Nephron (organoid): ENCODE results near the gene SIM2.

Source experiments
- H3K27ac Mint-ChIP-seq, 3 experiments: 2 replicates each; pipeline ENCODE4 v1.8.0; 2020; ENCODE audit warnings: mixed read lengths in 3 of 3, mild to moderate bottlenecking in 2 of 3, moderate library complexity in 1 of 3
- H3K27me3 Mint-ChIP-seq: 2 replicates; pipeline ENCODE4 v1.8.0; 2021; ENCODE audit warnings: low read depth, mild to moderate bottlenecking, moderate library complexity, mixed read lengths
- H3K36me3 Mint-ChIP-seq: 2 replicates; pipeline ENCODE4 v1.8.0; 2020; ENCODE audit warnings: low read depth, mixed read lengths
- H3K4me1 Mint-ChIP-seq: 2 replicates; pipeline ENCODE4 v1.8.0; 2020; ENCODE audit warnings: mixed read lengths
- H3K4me3 Mint-ChIP-seq, 3 experiments: 2 replicates each; pipeline ENCODE4 v1.8.0; 2020; ENCODE audit warnings: mild to moderate bottlenecking in 3 of 3, mixed read lengths in 3 of 3, moderate library complexity in 2 of 3
- H3K9me3 Mint-ChIP-seq: 2 replicates; pipeline ENCODE4 v1.8.0; 2020; ENCODE audit warnings: mixed read lengths
- CTCF ChIP-seq, 3 experiments: fragments of 200-600 bp; sonication (generic); IDR thresholded peaks; one replicate each; pipeline ENCODE4 v1.5.0; 2021; ENCODE audit warnings: antibody characterized with exemption in 3 of 3; ENCODE audit not compliant: unreplicated experiment in 3 of 3

Gene SIM2

DNA sequence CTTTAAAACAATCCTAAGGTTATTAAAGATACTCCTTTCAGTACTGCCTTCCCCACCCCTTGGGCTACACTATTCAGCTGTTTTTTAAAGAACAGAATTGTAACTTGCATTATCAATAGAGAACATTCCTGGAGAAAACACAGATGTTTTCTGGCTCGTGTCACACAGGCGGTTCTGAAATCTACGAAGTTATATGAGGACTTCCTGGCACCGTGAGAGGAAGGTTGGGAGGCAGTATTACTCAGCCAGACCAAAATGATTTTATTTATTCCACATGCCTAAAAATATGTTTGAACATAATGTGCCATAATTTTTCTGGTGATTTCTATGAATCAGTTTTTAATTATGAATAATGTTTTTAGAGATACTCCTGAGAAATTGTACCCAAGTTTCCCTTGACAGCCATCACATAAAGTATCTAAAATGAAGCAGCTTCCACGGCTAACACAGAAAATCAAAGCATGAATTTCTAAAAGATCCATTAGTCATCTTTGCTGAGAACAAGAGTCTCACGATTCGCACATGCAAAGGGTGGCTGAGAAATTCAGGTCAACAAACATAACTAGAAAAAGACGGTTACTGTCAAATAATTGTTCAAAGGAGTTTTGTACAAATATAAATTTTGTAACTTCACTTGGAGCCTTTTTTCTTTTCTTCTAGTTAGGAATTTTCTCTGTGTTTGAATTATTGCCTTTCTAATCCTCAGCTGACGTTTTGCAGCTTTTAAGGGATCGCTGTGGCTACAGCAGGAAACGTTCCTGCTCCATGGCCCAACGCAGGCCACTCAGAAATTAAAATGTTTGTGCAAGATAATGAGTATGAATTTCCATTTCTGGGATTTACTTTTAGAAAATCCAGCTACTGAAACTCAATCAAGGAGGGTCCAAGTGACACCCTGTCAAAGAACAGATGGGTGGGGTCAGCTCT is 8.0 kb upstream of the SIM2 start:
- TF ChIP-seq CTCF (IDR thresholded peaks at IDR 0.05; ENCODE audit: unreplicated experiment in 3 of 3) = no peak
- peaks cover 90% of the 10 kb centered on the region for H3K27me3 Mint-ChIP-seq
- H3K36me3 Mint-ChIP-seq = no peaks in the 10 kb centered on the region
- no peak overlapping the region for H3K4me3 Mint-ChIP-seq
- peaks cover 23% of the 10 kb centered on the region for H3K4me1 Mint-ChIP-seq
- H3K9me3 Mint-ChIP-seq = peaks cover 3% of the 10 kb centered on the region
- no peak overlapping the region for H3K27ac Mint-ChIP-seq

DNA sequence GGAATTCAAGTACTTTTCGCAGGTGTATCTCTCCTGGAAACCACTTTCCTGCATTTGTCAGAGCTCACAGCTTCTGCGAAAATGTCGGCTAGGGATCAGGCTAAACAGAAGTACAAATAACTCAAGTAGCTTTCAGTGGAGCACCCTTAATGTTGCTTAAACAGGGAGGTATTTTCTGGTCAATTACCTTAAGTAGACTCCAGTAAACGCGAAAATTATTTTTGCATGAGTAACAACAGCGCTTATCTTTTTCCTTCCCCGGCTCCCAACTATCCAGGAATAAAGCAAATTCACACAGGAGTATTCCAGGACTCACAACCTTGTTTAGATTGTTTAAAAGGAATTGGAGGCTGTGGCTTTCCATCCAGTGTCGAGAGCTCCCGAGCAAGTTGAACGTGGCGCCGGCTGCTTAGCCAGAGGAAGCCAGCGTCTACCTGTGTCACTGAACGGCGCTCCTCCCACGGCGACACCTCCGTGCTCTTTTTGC is 7.3 kb upstream of the SIM2 start:
- TF ChIP-seq CTCF (IDR thresholded peaks at IDR 0.05; ENCODE audit: unreplicated experiment in 3 of 3) = no peak
- peaks cover 26% of the 10 kb centered on the region for H3K4me1 Mint-ChIP-seq
- H3K27ac Mint-ChIP-seq = no peak overlapping the region
- H3K36me3 Mint-ChIP-seq = no peaks in the 10 kb centered on the region
- peaks cover 96% of the 10 kb centered on the region for H3K27me3 Mint-ChIP-seq
- peaks cover 3% of the 10 kb centered on the region for H3K9me3 Mint-ChIP-seq
- peak overlapping the region in 2 of 3 experiments; percentile 30 to 44 for H3K4me3 Mint-ChIP-seq

DNA sequence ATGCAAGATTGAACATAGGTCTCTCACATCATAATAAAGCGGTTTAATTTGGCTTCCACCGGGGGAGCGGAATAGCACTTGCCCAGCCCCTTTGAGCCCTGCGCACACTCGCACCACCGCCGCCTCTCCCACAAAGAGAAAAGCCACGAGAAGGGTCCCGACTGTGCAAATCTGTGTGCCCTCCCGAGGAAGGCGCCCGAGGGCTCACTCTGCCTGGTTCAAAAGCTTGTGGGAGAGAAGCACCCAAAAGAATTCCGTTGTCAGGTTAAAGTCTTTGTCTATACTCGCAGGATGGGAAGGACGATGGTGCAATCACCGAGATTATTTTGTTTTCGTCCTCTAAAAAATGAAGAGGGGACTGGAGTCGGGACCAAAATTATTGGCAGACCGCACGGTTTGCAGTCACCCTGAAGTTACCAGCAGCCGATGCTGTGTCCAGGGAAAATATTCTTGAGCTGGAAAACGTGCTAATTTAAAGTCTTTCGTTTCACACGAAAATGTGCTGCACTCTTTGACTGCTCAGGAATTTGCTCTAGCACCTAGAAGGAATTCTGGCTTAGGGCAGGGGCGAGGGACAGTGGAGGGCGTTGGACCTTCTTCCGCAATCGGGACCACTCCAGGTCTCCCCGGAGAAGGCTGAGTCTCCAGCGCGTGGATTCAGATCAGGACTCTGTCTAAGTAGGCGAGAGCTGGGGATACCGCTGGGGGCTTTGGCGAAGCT is 6.6 kb upstream of the SIM2 start:
- Mint-ChIP-seq H3K36me3 (no peaks in the 10 kb centered on the region), H3K4me3 (peak overlapping the region; percentile 22 to 44 (median 30)), H3K4me1 (peaks cover 31% of the 10 kb centered on the region), H3K27ac (no peak overlapping the region), H3K9me3 (peaks cover 3% of the 10 kb centered on the region), H3K27me3 (peaks cover 98% of the 10 kb centered on the region)
- no peak for TF ChIP-seq CTCF (IDR thresholded peaks at IDR 0.05; ENCODE audit: unreplicated experiment in 3 of 3)

- peaks cover 98% of the 10 kb centered on the region for H3K27me3 Mint-ChIP-seq
- peaks cover 3% of the 10 kb centered on the region for H3K9me3 Mint-ChIP-seq
- H3K27ac Mint-ChIP-seq = no peak overlapping the region
- H3K4me3 Mint-ChIP-seq = peak overlapping the region in 2 of 3 experiments; percentile 29 to 44
- H3K4me1 Mint-ChIP-seq = peaks cover 31% of the 10 kb centered on the region
- no peaks in the 10 kb centered on the region for H3K36me3 Mint-ChIP-seq
- TF ChIP-seq CTCF (IDR thresholded peaks at IDR 0.05; ENCODE audit: unreplicated experiment in 3 of 3) = peak; percentile 45 to 67 (median 50)
Measured at GRCh38 chr21:36692835-36693488, 6.0 kb upstream of the SIM2 start.

GRCh38 chr21:36693489-36694030 is 5.4 kb upstream of the SIM2 start:
- H3K4me1 Mint-ChIP-seq = peaks cover 31% of the 10 kb centered on the region
- H3K27ac Mint-ChIP-seq = peak overlapping the region in 1 of 3 experiments; percentile 10
- peaks cover 98% of the 10 kb centered on the region for H3K27me3 Mint-ChIP-seq
- TF ChIP-seq CTCF (IDR thresholded peaks at IDR 0.05; ENCODE audit: unreplicated experiment in 3 of 3) = no peak
- H3K9me3 Mint-ChIP-seq = peaks cover 3% of the 10 kb centered on the region
- H3K36me3 Mint-ChIP-seq = no peaks in the 10 kb centered on the region
- H3K4me3 Mint-ChIP-seq = peak overlapping the region; percentile 10 to 64 (median 58)
